ENCODE data around the gene AK4.

GRCh38 chr1:65224681-65225091, 76.7 kb downstream of the AK4 start:
- TF ChIP-seq CTCF (IDR thresholded peaks at IDR 0.05) (no peak), POLR2A (IDR thresholded peaks at IDR 0.05) (no peak)

Measured in lower leg skin (tissue), 3 donors.